A673 (cell line): ENCODE measurements around the gene LMTK2. TPM values are rescaled to one million over a fixed set of nuclear protein-coding genes. Genes with fewer than 3 reads are reported as not detected.
A peak's percentile ranks its signal among the peaks of the same experiment; 100 is the strongest.

Experiments
- BruUV-seq: library from RNA; stranded (reverse); fragments of 400-500 nt; replicated peaks from 2 replicates; lab custom pipeline; 2021; lab: Mats Ljungman, UMichigan
- CTCF ChIA-PET: fragments of 300-600 bp; sonication (Branson Sonifier 250); formaldehyde crosslinking; loops from one replicate; lab custom pipeline; 2022; ENCODE audit warnings: antibody characterized with exemption; lab: Charles Lee
- POLR2A ChIA-PET: fragments of 300-600 bp; sonication (Branson Sonifier 250); formaldehyde crosslinking; loops from one replicate; lab custom pipeline; 2022; ENCODE audit warnings: antibody characterized with exemption; ENCODE audit not compliant: low non-redundant PET; lab: Charles Lee
- DNase-seq: peaks from one replicate; pipeline ENCODE4 v3.0.0-alpha.2; 2015; ENCODE audit warnings: low spot score
- H3K27ac ChIP-seq: fragments of 200-600 bp; sonication (generic); 2 replicates; pipeline ENCODE4 v1.5.1; 2016; ENCODE audit warnings: mixed run types, low read depth, mild to moderate bottlenecking, mixed read lengths, antibody characterized with exemption, low read length; ENCODE audit not compliant: poor library complexity, severe bottlenecking
- H3K27me3 ChIP-seq: fragments of 200-600 bp; sonication (generic); replicated peaks from 2 replicates; pipeline ENCODE4 v1.6.1; 2017; ENCODE audit warnings: mixed run types, low read depth, mild to moderate bottlenecking, mixed read lengths, antibody characterized with exemption, low read length; ENCODE audit not compliant: insufficient read depth, poor library complexity
- H3K36me3 ChIP-seq: fragments of 200-600 bp; sonication (generic); 2 replicates; pipeline ENCODE4 v1.6.1; 2016; ENCODE audit warnings: mixed run types, mild to moderate bottlenecking, mixed read lengths, antibody characterized with exemption, low read length; ENCODE audit not compliant: insufficient read depth, poor library complexity, severe bottlenecking
- H3K4me1 ChIP-seq: fragments of 200-600 bp; sonication (generic); 2 replicates; pipeline ENCODE4 v1.6.1; 2017; ENCODE audit warnings: mixed run types, mild to moderate bottlenecking, mixed read lengths, antibody characterized with exemption, low read length; ENCODE audit not compliant: insufficient read depth, poor library complexity, severe bottlenecking
- H3K4me3 ChIP-seq: fragments of 200-600 bp; sonication (generic); 2 replicates; pipeline ENCODE4 v1.5.1; 2016; ENCODE audit warnings: low read depth, mixed run types, mild to moderate bottlenecking, mixed read lengths, low read length; ENCODE audit not compliant: poor library complexity, severe bottlenecking
- H3K9me3 ChIP-seq: fragments of 200-600 bp; sonication (generic); 2 replicates; pipeline ENCODE4 v1.6.1; 2016; ENCODE audit warnings: mixed run types, low read depth, mild to moderate bottlenecking, mixed read lengths, antibody characterized with exemption, low read length; ENCODE audit not compliant: poor library complexity, severe bottlenecking
- EZH2 ChIP-seq: fragments of 200-600 bp; sonication (generic); IDR thresholded peaks from 2 replicates; pipeline ENCODE4 v1.6.1; 2017; ENCODE audit warnings: borderline replicate concordance, low read depth, mild to moderate bottlenecking, mixed read lengths, antibody characterized with exemption, low read length; ENCODE audit not compliant: poor library complexity, severe bottlenecking
- intact Hi-C: fragments of 100-400 bp; cut with micrococcal nuclease; formaldehyde crosslinking; loops from one replicate; pipeline ENCODE4 v1.10.0; 2022; ENCODE audit not compliant: unreplicated experiment
- total RNA-seq: library from RNA; stranded (reverse); gene quantifications from 2 replicates; pipeline ENCODE4 v1.2.3, GENCODE V29; 2021
- TF ChIP-seq, protein P1 (sequence below): fragments of 300-800, 200-600 bp; sonication (generic); conservative IDR thresholded peaks from 2 replicates; pipeline ENCODE4 v1.5.1; 2017; ENCODE audit warnings: low read depth, mild to moderate bottlenecking, antibody characterized with exemption, low read length, moderate library complexity, mixed read lengths

The LMTK2 gene
- total RNA-seq, 1 experiment from 2014 or later = 20.6 TPM

DNA sequence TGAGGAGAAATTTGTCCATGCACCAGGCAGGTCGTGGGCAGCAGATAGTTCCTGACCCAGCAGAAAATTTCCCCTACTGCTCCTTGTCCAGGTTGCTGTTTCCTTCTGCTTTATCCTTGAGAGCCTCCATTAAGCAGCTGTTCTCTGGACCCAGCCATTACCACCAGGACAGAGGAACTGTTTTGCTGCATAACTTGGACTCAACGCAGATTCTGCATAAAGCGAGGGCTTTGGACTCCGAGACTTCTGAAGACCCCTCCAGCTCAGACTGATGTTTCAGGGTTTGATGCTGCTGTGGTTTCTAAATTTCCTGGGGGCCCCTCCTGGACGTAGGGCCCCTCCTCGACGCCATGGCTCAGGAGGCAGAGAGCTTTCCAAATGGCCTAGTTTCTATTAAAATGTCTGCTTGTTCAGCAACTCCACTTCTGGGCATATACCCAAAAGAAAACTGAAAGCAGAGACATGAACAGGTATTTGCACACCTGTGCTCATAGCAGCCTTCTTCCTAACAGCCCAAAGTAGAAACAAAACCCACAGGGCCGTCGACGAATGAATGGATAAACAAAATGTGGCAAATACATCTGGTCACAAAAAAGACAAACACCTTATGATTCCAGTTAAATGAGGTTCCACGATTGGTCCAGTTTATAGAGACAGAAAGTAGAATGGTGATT is 28.3 kb upstream of the LMTK2 start:
- TF ChIP-seq, protein P1, sequence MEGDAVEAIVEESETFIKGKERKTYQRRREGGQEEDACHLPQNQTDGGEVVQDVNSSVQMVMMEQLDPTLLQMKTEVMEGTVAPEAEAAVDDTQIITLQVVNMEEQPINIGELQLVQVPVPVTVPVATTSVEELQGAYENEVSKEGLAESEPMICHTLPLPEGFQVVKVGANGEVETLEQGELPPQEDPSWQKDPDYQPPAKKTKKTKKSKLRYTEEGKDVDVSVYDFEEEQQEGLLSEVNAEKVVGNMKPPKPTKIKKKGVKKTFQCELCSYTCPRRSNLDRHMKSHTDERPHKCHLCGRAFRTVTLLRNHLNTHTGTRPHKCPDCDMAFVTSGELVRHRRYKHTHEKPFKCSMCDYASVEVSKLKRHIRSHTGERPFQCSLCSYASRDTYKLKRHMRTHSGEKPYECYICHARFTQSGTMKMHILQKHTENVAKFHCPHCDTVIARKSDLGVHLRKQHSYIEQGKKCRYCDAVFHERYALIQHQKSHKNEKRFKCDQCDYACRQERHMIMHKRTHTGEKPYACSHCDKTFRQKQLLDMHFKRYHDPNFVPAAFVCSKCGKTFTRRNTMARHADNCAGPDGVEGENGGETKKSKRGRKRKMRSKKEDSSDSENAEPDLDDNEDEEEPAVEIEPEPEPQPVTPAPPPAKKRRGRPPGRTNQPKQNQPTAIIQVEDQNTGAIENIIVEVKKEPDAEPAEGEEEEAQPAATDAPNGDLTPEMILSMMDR = no peak
- no peak for TF ChIP-seq EZH2
- H3K27me3 ChIP-seq = no peaks in the 10 kb centered on the region
- no TSS peak for BruUV-seq
- no peaks in the 10 kb centered on the region for H3K36me3 ChIP-seq
- H3K9me3 ChIP-seq = no peaks in the 10 kb centered on the region
- H3K4me1 ChIP-seq = peaks cover 8% of the 10 kb centered on the region
- no peak overlapping the region for H3K4me3 ChIP-seq
- ChIA-PET CTCF (no interaction called here), POLR2A (no interaction called here)
- intact Hi-C loops = no loop called here
- no peak overlapping the region for H3K27ac ChIP-seq
- no peak for DNase-seq

GRCh38 chr7:98079891-98080648 is 26.6 kb upstream of the LMTK2 start:
- Histone ChIP-seq H3K4me1 (peaks cover 8% of the 10 kb centered on the region), H3K4me3 (no peak overlapping the region), H3K9me3 (no peaks in the 10 kb centered on the region), H3K27me3 (no peaks in the 10 kb centered on the region), H3K27ac (no peak overlapping the region), H3K36me3 (no peaks in the 10 kb centered on the region)
- CTCF ChIA-PET = interaction anchor here (0.6 kb wide), 1 partner anchor 944 kb away, joined by 3 read pairs; no protein-coding TSS in a partner anchor
- peak; percentile 72 for DNase-seq
- no peak for TF ChIP-seq EZH2
- TF ChIP-seq, protein P1 = no peak
- intact Hi-C loops = no loop called here
- POLR2A ChIA-PET = no interaction called here
- BruUV-seq = no TSS peak

DNA sequence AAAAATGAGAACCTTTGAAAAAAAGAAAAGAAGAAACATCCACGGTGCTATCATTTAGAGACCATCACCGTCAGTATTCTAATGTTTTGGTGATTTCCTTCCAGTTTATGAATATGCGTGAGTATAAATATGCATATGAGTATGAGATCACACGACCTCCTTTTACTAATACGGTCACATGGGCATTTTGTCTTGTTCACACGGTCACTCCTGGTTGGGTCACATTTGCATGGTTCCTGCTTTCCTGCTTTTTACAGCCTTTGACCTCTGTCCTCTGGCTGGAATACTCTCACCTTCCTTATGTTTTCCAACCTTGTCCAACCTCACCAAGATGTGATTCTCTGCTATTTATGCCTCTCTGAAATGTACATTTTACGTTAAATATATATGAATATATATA is 25.3 kb upstream of the LMTK2 start:
- DNase-seq = no peak
- no peak overlapping the region for H3K27ac ChIP-seq
- no peaks in the 10 kb centered on the region for H3K36me3 ChIP-seq
- no peaks in the 10 kb centered on the region for H3K27me3 ChIP-seq
- H3K4me3 ChIP-seq = no peak overlapping the region
- peaks cover 8% of the 10 kb centered on the region for H3K4me1 ChIP-seq
- POLR2A ChIA-PET = no interaction called here
- H3K9me3 ChIP-seq = no peaks in the 10 kb centered on the region
- TF ChIP-seq EZH2 = no peak
- intact Hi-C loops = no loop called here
- BruUV-seq = no TSS peak
- CTCF ChIA-PET = interaction anchor here (0.6 kb wide), 1 partner anchor 67 kb away, joined by 4 read pairs; no protein-coding TSS in a partner anchor
